GM18502 (cell line): Measurements from ENCODE around the gene ZFP64.
"Not testable (repeated sequence)": the region's sequence is repeated elsewhere in the genome, so short reads cannot be mapped to it uniquely, and the experiment has no call there.

Experiments
- ATAC-seq: cut with Tn5 transposase; IDR thresholded peaks from one replicate; pipeline ENCODE4 v1.9.1; 2021; ENCODE audit warnings: mild to moderate bottlenecking; ENCODE audit not compliant: unreplicated experiment, poor library complexity

The ZFP64 gene

GRCh38 chr20:52207020-52207810 is 15.6 kb upstream of the ZFP64 start:
- no peak for ATAC-seq

- ATAC-seq: no peak
These were observed 12.6 kb upstream of the ZFP64 start for GRCh38 chr20:52204136-52204535.

- ATAC-seq: no peak
These were observed 9.8 kb upstream of the ZFP64 start for GRCh38 chr20:52201395-52201794.

GRCh38 chr20:52200870-52201269 is 9.3 kb upstream of the ZFP64 start:
- no peak for ATAC-seq

GRCh38 chr20:52196845-52197244 is 5.3 kb upstream of the ZFP64 start:
- no peak for ATAC-seq

GRCh38 chr20:52193886-52194545 is 2.4 kb upstream of the ZFP64 start:
- no peak for ATAC-seq

- ATAC-seq: no peak
These were observed 1.6 kb upstream of the ZFP64 start for GRCh38 chr20:52193133-52193532.

- not testable (repeated sequence) for ATAC-seq
These were observed 1.1 kb upstream of the ZFP64 start for GRCh38 chr20:52192719-52193007.

GRCh38 chr20:52191916-52192718 is 538 bp upstream of the ZFP64 start:
- peak; percentile 51 for ATAC-seq

- ATAC-seq: peak; percentile 56
These were observed 995 bp downstream of the ZFP64 start for GRCh38 chr20:52190437-52191131.

- no peak for ATAC-seq
These were observed 9.8 kb downstream of the ZFP64 start for GRCh38 chr20:52181766-52182165.

GRCh38 chr20:52180180-52180840 is 11.3 kb downstream of the ZFP64 start:
- ATAC-seq: no peak

GRCh38 chr20:52179331-52180179 is 12.0 kb downstream of the ZFP64 start:
- ATAC-seq: peak; percentile 89

- ATAC-seq: no peak
These were observed 12.9 kb downstream of the ZFP64 start for GRCh38 chr20:52178691-52179090.

GRCh38 chr20:52175840-52176239 is 15.7 kb downstream of the ZFP64 start:
- no peak for ATAC-seq

GRCh38 chr20:52172392-52173047 is 19.1 kb downstream of the ZFP64 start:
- ATAC-seq: peak; percentile 93

GRCh38 chr20:52171025-52171424 is 20.6 kb downstream of the ZFP64 start:
- no peak for ATAC-seq

GRCh38 chr20:52168116-52168515 is 23.5 kb downstream of the ZFP64 start:
- no peak for ATAC-seq
